ENCODE data around the gene DNMT3L.
"Not testable (repeated sequence)": the region's sequence is repeated elsewhere in the genome, so short reads cannot be mapped to it uniquely, and the experiment has no call there.

DNMT3L gene

GRCh38 chr21:44249204-44250037 lies 12.3 kb downstream of the DNMT3L start:
- DNase-seq (ENCODE audit: low read depth in 2 of 2): not testable (repeated sequence)

- DNase-seq (ENCODE audit: low read depth in 2 of 2): not testable (repeated sequence)
These were observed 13.8 kb downstream of the DNMT3L start for GRCh38 chr21:44247904-44248303.

- DNase-seq (ENCODE audit: low read depth in 2 of 2): not testable (repeated sequence)
These were observed 17.7 kb downstream of the DNMT3L start for GRCh38 chr21:44243980-44244379.

DNA sequence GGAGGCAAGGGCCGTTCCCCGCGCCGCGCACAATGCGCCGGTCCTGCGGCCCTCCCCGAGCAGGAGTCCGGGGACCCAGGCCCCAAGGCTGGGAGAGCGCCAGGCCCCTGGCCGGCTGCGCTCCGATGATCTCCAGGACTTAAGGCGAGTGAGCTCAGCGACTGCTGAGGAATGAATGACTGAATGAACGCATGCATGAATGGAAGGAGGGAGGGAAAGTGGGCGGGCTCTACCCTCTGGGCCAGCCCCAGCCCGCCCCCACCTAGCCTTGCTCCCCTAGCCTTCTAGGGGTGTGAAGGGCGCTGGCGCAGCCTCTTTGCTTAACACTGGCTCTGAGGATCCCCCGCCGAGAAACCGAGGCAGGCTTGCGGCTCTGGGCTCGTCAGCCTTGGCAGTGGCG lies 20.4 kb downstream of the DNMT3L start:
- not testable (repeated sequence) for DNase-seq (ENCODE audit: low read depth in 2 of 2)

- not testable (repeated sequence) for DNase-seq (ENCODE audit: low read depth in 2 of 2)
These were observed 20.9 kb downstream of the DNMT3L start, which contains the start of gene ICOSLG for GRCh38 chr21:44240842-44241241. Gene ICOSLG, minus strand, starts transcription at chr21:44240943. Its CDS starts 126 bp downstream, at chr21:44240817.

DNA sequence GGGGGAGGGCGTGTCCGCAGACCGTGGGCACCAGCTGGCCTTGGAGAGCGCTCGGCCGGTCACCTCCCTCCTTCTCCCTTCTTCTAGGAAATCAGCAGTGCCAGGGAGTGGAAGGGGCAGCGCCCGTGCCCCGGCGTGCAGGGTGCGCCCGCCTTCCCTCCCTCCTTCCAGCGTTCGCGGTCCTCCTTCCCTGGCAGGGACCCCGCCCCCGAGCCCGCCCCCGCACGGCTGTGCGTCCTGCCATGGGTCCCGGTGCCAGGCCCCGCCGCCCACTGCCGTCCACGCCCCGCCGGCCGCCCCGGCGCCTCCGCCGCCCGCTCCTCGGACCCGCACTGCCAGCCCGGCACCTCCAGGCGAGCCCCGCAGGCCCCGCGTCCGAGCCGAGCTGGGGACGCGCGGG lies 21.3 kb downstream of the DNMT3L start:
- DNase-seq (ENCODE audit: low read depth in 2 of 2): not testable (repeated sequence)

DNA sequence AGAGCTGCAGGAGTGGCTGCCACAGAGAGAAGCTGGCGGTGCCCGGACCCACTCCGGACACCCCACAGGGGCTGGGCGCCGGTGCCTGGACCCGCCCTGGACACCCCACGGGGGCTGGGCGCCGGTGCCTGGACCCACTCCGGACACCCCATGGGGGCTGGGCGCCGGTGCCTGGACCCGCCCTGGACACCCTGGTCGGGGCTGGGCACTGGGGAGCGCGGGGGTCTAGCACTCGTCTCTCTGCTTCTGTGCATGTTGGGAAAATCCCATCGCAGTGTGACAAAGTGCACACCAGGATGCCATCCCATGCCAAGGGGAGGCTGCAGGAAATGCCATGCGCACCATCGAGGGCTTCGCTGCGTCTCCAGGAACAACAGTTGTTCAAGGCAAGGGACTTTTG lies 32.1 kb downstream of the DNMT3L start:
- not testable (repeated sequence) for DNase-seq (ENCODE audit: low read depth in 2 of 2)

- not testable (repeated sequence) for DNase-seq (ENCODE audit: low read depth in 2 of 2)
These were observed 33.6 kb downstream of the DNMT3L start for GRCh38 chr21:44228109-44228508.

- DNase-seq (ENCODE audit: low read depth in 2 of 2): not testable (repeated sequence)
These were observed 34.1 kb downstream of the DNMT3L start for GRCh38 chr21:44227614-44228013.

DNA sequence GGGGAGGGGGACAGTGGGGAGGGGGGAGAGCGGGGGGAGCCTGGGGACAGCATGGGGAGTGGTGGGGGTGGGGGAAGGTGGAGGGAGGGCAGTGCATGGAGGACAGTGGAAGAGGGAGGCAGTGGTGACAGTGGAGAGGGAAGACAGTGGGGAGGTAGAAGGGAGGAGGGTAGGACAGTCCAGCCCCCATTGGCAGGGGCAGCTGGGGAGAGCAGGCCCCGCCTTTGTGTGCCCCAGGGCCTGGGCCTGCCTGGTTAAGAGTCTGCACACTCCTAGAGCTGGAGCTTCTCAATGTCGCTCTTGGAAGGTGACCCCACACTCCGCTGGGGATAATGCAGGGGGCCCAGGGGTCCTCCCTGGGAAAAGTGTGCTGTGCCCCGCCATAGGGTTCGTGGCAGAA lies 36.1 kb downstream of the DNMT3L start:
- DNase-seq (ENCODE audit: low read depth in 2 of 2): not testable (repeated sequence)

GRCh38 chr21:44223334-44223733 lies 38.4 kb downstream of the DNMT3L start:
- not testable (repeated sequence) for DNase-seq (ENCODE audit: low read depth in 2 of 2)

DNA sequence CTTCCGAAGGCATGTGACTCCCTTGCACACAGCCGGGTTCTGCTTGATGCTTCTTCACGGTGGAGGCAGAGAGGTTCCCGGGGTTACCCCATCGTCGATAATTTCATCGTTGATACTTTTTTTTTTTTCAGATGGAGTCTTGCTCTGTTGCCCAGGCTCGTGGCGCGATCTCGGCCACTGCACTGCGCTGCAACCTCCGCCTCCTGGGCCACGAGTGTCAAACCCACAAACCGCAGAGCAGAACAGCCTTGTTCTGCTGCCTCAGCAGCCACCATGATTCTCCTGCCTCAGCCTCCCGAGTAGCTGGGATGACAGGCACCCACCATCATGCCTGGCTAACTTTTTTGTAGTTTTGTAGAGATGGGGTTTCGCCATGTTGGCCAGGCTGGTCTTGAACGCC lies 41.0 kb downstream of the DNMT3L start:
- DNase-seq (ENCODE audit: low read depth in 2 of 2): not testable (repeated sequence)

DNA sequence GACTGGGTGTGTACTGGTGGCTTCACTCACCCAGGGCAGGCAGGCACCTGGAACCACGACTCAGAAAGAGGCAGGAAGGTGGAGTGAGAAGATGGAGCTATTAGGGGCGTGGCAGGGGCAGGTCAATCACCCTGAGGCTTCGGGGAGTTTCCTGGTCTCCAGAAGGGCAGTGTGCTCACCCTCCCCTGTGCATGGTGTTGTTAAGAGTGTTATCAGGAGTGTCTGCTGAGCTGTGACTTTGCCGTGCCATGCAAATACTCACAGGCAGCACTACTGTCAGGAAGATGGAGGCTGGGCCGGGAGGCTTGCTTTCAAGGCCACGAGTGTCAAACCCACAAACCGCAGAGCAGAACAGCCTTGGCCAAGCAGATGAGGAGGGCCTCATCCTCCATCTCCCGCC lies 43.2 kb downstream of the DNMT3L start:
- DNase-seq (ENCODE audit: low read depth in 2 of 2): not testable (repeated sequence)

DNA sequence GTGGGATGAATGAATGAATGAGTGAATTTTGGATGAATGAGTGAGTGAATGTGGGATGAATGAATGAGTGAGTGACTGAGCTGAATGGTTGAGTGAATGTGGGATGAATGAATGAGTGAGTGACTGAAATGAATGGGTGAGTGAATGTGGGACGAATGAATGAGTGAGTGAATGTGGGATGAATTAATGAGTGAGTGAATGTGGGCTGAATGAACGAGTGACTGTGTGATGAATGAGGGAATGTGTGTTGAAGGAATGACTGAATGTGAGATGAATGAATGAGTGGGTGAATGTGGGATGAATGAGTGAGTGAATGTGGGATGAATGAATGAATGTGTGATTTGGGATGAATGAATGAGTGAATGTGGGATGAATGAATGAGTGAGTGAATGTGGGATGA lies 49.7 kb downstream of the DNMT3L start:
- not testable (repeated sequence) for DNase-seq (ENCODE audit: low read depth in 2 of 2)

DNA sequence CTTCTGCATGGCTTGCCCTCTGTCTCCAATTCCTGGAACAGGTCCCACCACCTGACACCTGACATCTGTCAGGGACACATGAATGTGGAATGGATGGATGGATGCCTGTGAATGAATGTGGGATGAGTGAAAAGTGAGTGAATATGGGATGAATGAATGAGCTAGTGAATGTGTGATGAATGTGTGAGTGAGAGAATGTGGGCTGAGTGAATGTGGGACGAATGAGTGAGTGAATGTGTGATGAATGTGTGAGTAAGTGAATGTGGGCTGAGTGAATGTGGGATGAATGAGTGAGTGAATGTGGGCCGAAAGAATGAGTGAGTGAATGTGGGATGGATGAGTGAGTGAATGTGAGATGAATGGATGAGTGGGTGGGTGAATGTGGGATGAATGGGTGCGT lies 50.1 kb downstream of the DNMT3L start:
- not testable (repeated sequence) for DNase-seq (ENCODE audit: low read depth in 2 of 2)

- not testable (repeated sequence) for DNase-seq (ENCODE audit: low read depth in 2 of 2)
These were observed 53.6 kb downstream of the DNMT3L start for GRCh38 chr21:44207860-44208646.

DNA sequence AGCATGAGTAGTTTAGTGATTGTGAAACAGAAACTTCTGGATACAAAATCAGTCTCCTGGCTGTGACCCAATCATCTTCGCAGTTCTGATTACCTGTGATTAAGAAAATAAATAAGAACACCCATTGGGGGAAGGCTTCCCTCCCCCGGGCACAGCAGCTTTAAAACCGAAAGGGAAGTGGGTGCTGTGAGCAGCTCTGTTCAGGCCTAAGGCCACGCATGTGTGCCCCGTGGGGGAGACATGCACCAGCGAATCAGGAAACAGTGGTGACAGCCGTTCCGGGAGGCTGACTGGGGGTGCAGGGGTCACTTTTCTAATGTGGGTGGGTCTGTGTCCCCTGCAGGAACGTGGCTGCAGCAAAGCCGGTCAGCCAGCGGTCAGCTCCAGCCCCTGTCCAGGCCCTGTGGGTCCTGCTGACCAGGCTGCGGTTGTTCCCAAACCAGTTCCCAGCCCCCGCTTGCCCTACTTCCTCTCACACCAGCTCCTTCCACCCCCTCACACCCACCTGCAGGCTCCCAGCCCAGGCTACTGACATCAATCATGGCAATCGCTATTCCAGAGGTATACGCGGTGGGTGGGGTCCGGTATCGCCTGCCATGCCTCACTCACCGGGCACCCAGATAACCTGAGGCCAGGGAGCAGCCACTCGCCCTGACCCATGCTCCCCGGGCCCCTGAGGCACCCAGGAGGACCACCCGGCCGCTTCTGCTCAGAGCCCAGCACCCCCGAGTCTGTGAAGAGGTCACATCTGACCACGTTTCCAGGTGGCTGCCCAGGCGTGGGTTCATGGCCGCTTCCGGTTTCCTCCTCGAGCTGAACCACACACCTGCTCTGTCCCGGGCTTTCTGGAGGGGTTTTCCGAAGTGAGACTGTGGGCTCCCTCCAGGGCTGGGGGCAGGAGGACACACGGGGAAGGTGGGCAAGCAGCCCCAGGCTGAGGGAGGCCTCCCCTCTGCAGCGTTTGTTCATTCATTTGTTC lies 54.7 kb downstream of the DNMT3L start:
- not testable (repeated sequence) for DNase-seq (ENCODE audit: low read depth in 2 of 2)

DNA sequence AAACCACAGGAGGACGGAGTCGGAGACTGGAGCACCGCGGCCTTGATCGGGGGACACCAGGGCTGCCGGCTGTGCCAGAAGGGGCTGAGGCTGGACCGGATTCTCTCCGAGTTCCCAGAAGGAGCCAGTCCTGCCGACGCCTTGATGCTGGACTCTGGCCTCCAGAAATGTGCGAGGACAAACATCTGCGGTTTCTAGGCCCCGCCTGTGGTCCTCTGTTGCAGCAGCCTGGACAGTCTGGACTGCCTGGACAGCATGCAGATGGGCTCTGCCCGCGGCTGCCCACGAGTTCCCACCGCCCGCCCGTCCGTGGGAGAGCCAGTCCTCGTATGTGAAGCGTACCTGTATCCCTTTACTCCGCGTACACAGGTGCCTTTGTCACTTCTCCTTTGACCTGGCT lies 55.5 kb downstream of the DNMT3L start:
- not testable (repeated sequence) for DNase-seq (ENCODE audit: low read depth in 2 of 2)

GRCh38 chr21:44202590-44203299 lies 59.0 kb downstream of the DNMT3L start:
- not testable (repeated sequence) for DNase-seq (ENCODE audit: low read depth in 2 of 2)

DNA sequence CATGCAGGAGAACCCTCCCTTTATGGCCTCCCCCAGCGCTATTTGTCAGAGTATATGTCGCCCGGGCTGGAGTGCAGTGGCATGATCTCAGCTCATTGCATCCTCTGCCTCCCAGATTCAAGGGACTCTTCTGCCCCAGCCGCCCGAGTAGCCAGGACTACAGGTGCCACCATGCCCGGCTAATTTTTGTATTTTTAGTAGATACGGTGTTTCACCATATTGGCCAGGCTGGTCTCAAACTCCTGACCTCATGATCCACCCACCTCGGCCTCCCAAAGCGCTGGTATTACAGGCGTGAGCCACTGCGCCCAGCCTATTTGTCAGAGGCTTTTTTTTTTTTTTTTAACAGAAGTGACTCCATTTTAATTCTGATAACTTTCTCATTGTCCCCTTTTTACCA lies 61.7 kb downstream of the DNMT3L start:
- not testable (repeated sequence) for DNase-seq (ENCODE audit: low read depth in 2 of 2)

- DNase-seq (ENCODE audit: low read depth in 2 of 2): no peak
These were observed 62.2 kb downstream of the DNMT3L start for GRCh38 chr21:44199448-44199847.

Data from stimulated activated CD8-positive, alpha-beta memory T cell treated with anti-CD3 and anti-CD28 coated beads, Interleukin-15, amount 100 ng/mL, for 48 hours (primary cell).